ENCODE data around the gene PLXDC1.

The PLXDC1 gene

DNA sequence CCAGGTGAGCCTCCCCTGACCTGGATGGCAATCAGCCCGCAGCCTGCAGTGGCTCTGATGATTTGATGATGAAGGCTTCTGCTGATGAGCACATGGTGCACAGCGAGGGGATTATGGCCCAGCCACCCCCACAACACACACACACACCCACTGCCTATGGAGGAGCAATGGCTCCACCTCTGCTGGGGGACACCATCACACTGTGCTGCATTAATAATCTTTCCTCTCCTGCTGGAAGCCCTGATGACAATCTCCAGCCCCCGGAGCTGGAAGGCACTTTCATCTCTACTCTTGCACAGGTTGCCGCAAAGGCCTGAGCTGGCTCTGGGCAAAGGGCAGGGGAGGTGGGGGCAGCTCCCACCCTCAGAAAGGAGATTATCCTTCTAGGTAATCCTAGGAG lies 79.9 kb downstream of the PLXDC1 start:
- TF ChIP-seq, protein P1, sequence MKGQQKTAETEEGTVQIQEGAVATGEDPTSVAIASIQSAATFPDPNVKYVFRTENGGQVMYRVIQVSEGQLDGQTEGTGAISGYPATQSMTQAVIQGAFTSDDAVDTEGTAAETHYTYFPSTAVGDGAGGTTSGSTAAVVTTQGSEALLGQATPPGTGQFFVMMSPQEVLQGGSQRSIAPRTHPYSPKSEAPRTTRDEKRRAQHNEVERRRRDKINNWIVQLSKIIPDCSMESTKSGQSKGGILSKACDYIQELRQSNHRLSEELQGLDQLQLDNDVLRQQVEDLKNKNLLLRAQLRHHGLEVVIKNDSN (IDR thresholded peaks at IDR 0.05), result no peak
- no peak for TF ChIP-seq CEBPB (IDR thresholded peaks at IDR 0.05)
- TF ChIP-seq TEAD4 (IDR thresholded peaks at IDR 0.05), result no peak
- TF ChIP-seq ZBTB7A (IDR thresholded peaks at IDR 0.05; ENCODE audit: low read depth), result no peak
- TF ChIP-seq CREB1 (IDR thresholded peaks at IDR 0.05; ENCODE audit: low read depth), result no peak

DNA sequence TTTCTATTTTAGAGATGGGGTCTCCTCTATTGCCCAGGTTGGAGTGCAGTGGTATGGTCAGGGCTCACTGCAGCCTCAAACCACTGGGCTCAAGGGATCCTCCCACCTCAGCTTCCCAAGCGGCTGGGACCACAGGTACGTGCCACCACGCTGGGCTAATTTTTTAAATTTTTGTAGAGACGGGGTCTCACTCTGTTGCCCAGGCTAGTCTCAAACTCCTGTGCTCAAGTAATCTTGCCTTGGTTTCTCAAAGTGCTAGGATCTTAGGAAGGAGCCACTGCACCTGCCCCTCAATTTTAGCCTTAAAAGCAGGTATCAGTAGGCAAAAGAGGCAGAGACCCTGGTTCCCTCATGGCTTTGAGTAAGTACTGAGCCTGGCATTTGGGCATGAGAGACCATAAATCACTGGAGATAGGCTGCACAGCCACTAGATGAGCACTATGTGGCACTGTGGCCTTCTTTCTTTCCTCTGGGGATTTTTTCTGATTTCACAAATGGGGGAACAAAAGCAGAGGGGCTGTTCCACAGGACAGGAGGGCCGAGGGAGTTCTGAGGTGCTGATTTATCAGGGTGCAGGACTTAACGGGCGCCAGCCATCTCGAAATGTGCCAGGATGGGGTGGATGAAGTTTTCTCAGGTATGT lies 82.2 kb downstream of the PLXDC1 start:
- no peak for TF ChIP-seq EGR1 (IDR thresholded peaks at IDR 0.05)
- TF ChIP-seq TEAD4 (IDR thresholded peaks at IDR 0.05), result no peak
- TF ChIP-seq TCF12 (IDR thresholded peaks at IDR 0.05; ENCODE audit: low read depth), result no peak
- peak; percentile 65 for TF ChIP-seq RAD21 (IDR thresholded peaks at IDR 0.05; ENCODE audit: low read depth)
- TF ChIP-seq, protein P1 (IDR thresholded peaks at IDR 0.05), result no peak
- TF ChIP-seq EP300 (IDR thresholded peaks at IDR 0.05; ENCODE audit: borderline replicate concordance), result no peak
- TF ChIP-seq ZBTB7A (IDR thresholded peaks at IDR 0.05; ENCODE audit: low read depth), result no peak

DNA sequence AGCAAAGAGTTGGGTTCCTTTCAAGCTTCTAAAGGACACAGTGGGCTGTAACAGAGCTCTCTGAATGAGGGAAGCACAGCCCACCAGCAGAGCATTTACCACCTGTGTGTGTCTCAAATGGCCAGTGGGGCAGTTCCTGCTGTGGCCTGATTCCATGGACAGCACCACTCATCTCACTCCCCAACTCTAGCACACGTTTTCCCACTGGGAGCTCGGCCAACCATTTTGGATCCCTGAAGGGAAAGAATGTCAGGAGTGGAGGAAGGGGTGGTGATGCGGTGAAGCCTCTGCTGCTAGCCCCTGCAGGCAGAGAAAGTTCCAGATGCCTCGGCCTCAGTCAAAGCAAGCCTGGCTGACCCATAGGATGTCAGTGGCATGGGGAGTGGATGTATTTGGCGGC lies 86.6 kb downstream of the PLXDC1 start:
- TF ChIP-seq, protein P1 (IDR thresholded peaks at IDR 0.05), result no peak
- TF ChIP-seq NFIC (IDR thresholded peaks at IDR 0.05) (no peak), ZBTB7A (IDR thresholded peaks at IDR 0.05; ENCODE audit: low read depth) (no peak), TAF1 (IDR thresholded peaks at IDR 0.05; ENCODE audit: low read depth) (no peak), RAD21 (IDR thresholded peaks at IDR 0.05; ENCODE audit: low read depth) (no peak), TEAD4 (IDR thresholded peaks at IDR 0.05) (no peak), FOXM1 (IDR thresholded peaks at IDR 0.05; ENCODE audit: borderline replicate concordance, low read depth) (no peak), EGR1 (IDR thresholded peaks at IDR 0.05) (no peak), CREB1 (IDR thresholded peaks at IDR 0.05; ENCODE audit: low read depth) (no peak), TCF12 (IDR thresholded peaks at IDR 0.05; ENCODE audit: low read depth) (no peak), EP300 (IDR thresholded peaks at IDR 0.05; ENCODE audit: borderline replicate concordance) (no peak), YY1 (IDR thresholded peaks at IDR 0.05; ENCODE audit: low read depth) (no peak), CEBPB (IDR thresholded peaks at IDR 0.05) (no peak)
- TF ChIP-seq, protein P2, sequence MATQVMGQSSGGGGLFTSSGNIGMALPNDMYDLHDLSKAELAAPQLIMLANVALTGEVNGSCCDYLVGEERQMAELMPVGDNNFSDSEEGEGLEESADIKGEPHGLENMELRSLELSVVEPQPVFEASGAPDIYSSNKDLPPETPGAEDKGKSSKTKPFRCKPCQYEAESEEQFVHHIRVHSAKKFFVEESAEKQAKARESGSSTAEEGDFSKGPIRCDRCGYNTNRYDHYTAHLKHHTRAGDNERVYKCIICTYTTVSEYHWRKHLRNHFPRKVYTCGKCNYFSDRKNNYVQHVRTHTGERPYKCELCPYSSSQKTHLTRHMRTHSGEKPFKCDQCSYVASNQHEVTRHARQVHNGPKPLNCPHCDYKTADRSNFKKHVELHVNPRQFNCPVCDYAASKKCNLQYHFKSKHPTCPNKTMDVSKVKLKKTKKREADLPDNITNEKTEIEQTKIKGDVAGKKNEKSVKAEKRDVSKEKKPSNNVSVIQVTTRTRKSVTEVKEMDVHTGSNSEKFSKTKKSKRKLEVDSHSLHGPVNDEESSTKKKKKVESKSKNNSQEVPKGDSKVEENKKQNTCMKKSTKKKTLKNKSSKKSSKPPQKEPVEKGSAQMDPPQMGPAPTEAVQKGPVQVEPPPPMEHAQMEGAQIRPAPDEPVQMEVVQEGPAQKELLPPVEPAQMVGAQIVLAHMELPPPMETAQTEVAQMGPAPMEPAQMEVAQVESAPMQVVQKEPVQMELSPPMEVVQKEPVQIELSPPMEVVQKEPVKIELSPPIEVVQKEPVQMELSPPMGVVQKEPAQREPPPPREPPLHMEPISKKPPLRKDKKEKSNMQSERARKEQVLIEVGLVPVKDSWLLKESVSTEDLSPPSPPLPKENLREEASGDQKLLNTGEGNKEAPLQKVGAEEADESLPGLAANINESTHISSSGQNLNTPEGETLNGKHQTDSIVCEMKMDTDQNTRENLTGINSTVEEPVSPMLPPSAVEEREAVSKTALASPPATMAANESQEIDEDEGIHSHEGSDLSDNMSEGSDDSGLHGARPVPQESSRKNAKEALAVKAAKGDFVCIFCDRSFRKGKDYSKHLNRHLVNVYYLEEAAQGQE (IDR thresholded peaks at IDR 0.05; ENCODE audit: low read depth), result no peak
- TF ChIP-seq, protein P3, sequence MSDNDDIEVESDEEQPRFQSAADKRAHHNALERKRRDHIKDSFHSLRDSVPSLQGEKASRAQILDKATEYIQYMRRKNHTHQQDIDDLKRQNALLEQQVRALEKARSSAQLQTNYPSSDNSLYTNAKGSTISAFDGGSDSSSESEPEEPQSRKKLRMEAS (IDR thresholded peaks at IDR 0.05), result no peak

DNA sequence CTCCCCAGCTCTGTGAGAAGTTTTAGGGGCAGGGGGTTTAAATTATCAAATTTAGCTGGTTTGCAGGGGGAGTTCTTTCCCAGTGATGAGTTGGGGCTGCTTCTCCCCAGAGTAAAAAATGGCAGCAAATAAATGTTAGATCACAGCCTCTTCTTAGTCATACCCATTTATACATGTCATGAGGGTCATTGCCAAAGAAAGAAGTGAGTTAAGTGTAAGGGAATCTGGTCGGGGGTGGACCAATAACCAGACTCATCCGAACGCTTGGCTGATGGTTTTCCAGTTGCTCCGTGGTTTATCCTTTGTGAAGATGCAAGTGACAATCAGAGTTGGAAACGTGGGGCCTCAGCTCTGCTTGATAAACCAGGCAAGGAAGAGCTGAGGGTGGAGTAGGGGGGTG lies 87.1 kb downstream of the PLXDC1 start:
- TF ChIP-seq TAF1 (IDR thresholded peaks at IDR 0.05; ENCODE audit: low read depth) (no peak), TEAD4 (IDR thresholded peaks at IDR 0.05) (no peak), CREB1 (IDR thresholded peaks at IDR 0.05; ENCODE audit: low read depth) (no peak), EGR1 (IDR thresholded peaks at IDR 0.05) (no peak), CEBPB (IDR thresholded peaks at IDR 0.05) (no peak), FOXM1 (IDR thresholded peaks at IDR 0.05; ENCODE audit: borderline replicate concordance, low read depth) (no peak), NFIC (IDR thresholded peaks at IDR 0.05) (no peak), TCF12 (IDR thresholded peaks at IDR 0.05; ENCODE audit: low read depth) (no peak), RAD21 (IDR thresholded peaks at IDR 0.05; ENCODE audit: low read depth) (no peak), ZBTB7A (IDR thresholded peaks at IDR 0.05; ENCODE audit: low read depth) (no peak), YY1 (IDR thresholded peaks at IDR 0.05; ENCODE audit: low read depth) (no peak), EP300 (IDR thresholded peaks at IDR 0.05; ENCODE audit: borderline replicate concordance) (no peak)
- TF ChIP-seq, protein P1 (IDR thresholded peaks at IDR 0.05), result no peak
- TF ChIP-seq, protein P3 (IDR thresholded peaks at IDR 0.05), result no peak
- TF ChIP-seq, protein P2 (IDR thresholded peaks at IDR 0.05; ENCODE audit: low read depth), result no peak

DNA sequence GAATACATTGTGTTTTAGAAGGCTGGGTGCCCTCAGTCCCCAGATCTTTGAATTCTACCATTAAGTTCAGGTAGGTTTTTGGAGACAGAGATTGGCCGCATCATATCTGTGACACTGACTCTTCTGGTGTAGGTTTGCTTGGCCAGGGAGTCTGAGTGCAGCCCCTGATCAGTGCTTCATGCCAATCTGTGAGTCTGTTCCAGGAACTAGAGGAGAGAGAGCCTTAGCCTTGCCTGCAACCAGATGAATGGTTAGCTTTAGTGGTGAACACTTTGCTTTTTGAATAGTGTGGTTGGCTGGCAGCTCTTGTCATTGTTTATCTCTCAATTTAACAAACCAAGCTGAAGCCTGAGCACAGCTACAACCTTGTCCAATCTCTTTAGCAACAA lies 87.8 kb downstream of the PLXDC1 start:
- TF ChIP-seq, protein P2 (IDR thresholded peaks at IDR 0.05; ENCODE audit: low read depth), result no peak
- no peak for TF ChIP-seq ZBTB7A (IDR thresholded peaks at IDR 0.05; ENCODE audit: low read depth)
- TF ChIP-seq NFIC (IDR thresholded peaks at IDR 0.05), result no peak
- TF ChIP-seq YY1 (IDR thresholded peaks at IDR 0.05; ENCODE audit: low read depth), result no peak
- no peak for TF ChIP-seq FOXM1 (IDR thresholded peaks at IDR 0.05; ENCODE audit: borderline replicate concordance, low read depth)
- TF ChIP-seq, protein P1 (IDR thresholded peaks at IDR 0.05), result no peak
- no peak for TF ChIP-seq EGR1 (IDR thresholded peaks at IDR 0.05)
- TF ChIP-seq RAD21 (IDR thresholded peaks at IDR 0.05; ENCODE audit: low read depth), result no peak
- no peak for TF ChIP-seq EP300 (IDR thresholded peaks at IDR 0.05; ENCODE audit: borderline replicate concordance)
- TF ChIP-seq, protein P3 (IDR thresholded peaks at IDR 0.05), result no peak
- TF ChIP-seq TAF1 (IDR thresholded peaks at IDR 0.05; ENCODE audit: low read depth), result no peak
- TF ChIP-seq TCF12 (IDR thresholded peaks at IDR 0.05; ENCODE audit: low read depth), result no peak
- no peak for TF ChIP-seq TEAD4 (IDR thresholded peaks at IDR 0.05)
- TF ChIP-seq CEBPB (IDR thresholded peaks at IDR 0.05), result no peak
- TF ChIP-seq CREB1 (IDR thresholded peaks at IDR 0.05; ENCODE audit: low read depth), result no peak
